Right ventricle myocardium superior (tissue), 1 donor: ENCODE measurements around the gene IL11. TPM values are rescaled to one million over a fixed set of nuclear protein-coding genes. Genes with fewer than 3 reads are reported as not detected.

Experiments
- ATAC-seq: fragments of 200-7000 bp; cut with Tn5 transposase; one replicate; pipeline ENCODE4 v1.9.1; 2020; ENCODE audit warnings: mild to moderate bottlenecking; ENCODE audit not compliant: poor library complexity
- DNase-seq: peaks from one replicate; pipeline ENCODE4 v3.0.0-alpha.2; 2020
- intact Hi-C: fragments of 100-400 bp; cut with DNase I; formaldehyde crosslinking; loops from one replicate; pipeline ENCODE4 v1.11.2; 2022
- total RNA-seq: library from RNA; stranded (reverse); fragmentation: NEBNext Ultra II Directional; extraction: Animal tissue kit (Norgen Biotek cat#: 25700); gene quantifications from one replicate; pipeline ENCODE4 v1.2.1, GENCODE V29; 2021
- donor health status: DM: no; HTN: yes; CAD: no; lungs with severe emphysema.

IL11 gene
- total RNA-seq, 1 donor from 2014 or later: not detected

DNA sequence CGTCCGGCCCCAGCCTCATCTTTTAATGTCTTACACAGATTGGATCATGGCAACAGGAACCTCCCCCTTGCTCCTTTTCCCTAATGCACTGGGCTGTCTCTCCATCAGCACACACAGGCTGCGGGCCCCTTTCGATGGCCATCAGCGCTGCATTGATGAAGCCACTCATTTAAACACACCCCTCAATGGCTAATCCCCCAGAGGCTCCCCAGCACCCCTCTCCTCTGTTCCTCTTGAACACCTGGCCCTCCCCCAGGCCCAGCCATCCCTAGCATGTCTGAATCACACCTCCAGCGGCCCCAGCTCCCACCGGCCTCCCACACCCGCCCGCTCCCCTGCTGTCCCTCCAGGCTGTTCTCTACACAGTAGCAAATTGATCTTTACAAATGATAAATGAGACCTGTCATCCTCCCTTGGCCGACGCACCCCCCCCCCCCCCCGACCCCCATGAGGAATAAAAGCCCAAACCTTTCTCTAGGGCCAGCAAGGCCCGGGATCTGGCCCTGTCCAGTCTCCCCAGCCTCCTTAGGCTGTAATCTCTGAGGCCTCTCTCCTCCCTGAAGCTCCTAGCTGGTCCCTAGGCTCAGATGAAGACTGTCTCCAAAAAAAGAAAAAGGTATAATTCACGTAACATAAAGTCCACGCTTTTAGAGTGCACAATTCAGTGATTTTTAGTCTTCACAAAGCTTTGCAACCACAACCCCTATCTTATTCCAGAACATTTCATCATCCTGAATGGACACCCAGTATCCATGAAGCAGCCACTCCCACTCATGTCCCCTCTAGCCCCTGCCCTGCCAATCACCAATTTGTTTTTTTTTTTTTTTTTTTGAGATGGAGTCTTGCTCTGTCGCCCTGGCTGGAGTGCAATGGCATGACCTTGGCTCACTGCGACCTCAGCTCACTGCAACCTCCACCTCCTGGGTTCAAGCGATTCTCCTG, 22.8 kb upstream of the IL11 start:
- intact Hi-C loops: no loop called here
- no peak for ATAC-seq
- no peak for DNase-seq

GRCh38 chr19:55391702-55392615, 21.7 kb upstream of the IL11 start:
- DNase-seq (no peak), ATAC-seq (no peak)
- intact Hi-C loops: no loop called here

GRCh38 chr19:55391191-55391670, 21.0 kb upstream of the IL11 start:
- intact Hi-C loops: no loop called here
- no peak for DNase-seq
- no peak for ATAC-seq

GRCh38 chr19:55390461-55390880, 20.2 kb upstream of the IL11 start:
- DNase-seq (no peak), ATAC-seq (no peak)
- intact Hi-C loops: no loop called here

GRCh38 chr19:55389386-55390317, 19.4 kb upstream of the IL11 start:
- intact Hi-C loops: no loop called here

GRCh38 chr19:55387736-55388497, 17.7 kb upstream of the IL11 start:
- no peak for DNase-seq
- intact Hi-C loops: no loop called here

More at GRCh38 chr19:55389386-55390317, 19.4 kb upstream of the IL11 start:
- no peak for ATAC-seq
- DNase-seq: no peak

GRCh38 chr19:55386493-55386971, 16.3 kb upstream of the IL11 start:
- intact Hi-C loops: no loop called here
- ATAC-seq (no peak), DNase-seq (no peak)

More at GRCh38 chr19:55387736-55388497, 17.7 kb upstream of the IL11 start:
- no peak for ATAC-seq

- intact Hi-C loops: loop anchor here (2.0 kb wide), 1 partner anchor 47 kb away; the partner anchor contains the start of gene KMT5C
- ATAC-seq: peak; percentile 93
- peak; percentile 98 for DNase-seq
Measured at GRCh38 chr19:55385724-55386492, 15.6 kb upstream of the IL11 start, which contains the start of gene RPL28. TSS of gene RPL28 (plus strand) at chr19:55385932. CDS start at chr19:55386358, 426 bp downstream.

DNA sequence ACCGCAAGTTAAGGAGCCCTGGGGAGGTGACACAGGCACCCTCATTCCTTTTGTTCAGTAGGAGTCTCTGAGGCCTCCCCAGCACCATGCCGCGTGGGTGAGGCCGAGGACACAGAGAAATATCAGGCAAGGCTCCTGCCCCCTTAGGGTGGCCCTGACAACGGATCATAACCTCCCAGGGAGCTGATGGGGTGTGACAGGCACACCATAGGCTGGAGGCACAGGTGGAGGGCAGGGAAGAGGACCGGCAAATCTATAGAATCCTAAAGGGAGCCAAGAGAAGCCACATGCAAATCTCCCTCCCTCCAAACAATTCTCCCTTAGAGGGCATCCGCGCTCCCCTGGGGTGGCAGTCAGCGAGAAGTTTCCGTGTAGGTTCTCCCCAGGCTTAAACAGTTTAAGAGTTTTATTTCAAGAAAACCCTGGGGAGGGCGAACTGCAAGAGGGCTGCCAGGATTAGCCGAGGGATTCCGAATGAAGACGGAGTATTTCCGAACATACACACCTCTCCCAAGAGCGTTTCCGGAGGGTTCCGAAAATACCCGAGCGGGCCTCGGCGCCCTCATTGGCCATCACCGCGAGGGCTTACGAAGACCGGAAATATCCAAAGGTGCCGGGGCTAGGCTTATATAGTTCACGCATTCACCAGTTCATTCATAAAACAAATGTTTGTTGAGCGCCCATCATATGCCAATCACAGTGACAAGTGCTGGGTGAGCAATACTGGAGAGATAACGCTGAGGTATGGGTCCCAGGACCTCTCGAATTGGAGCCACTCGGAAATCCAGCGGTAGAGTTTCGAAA, 14.9 kb upstream of the IL11 start:
- ATAC-seq (peak; percentile 93), DNase-seq (peak; percentile 99)
- intact Hi-C loops: loop anchor here (2.0 to 5.0 kb wide), 2 partner anchors 46 to 83 kb away; partner anchors contain the start of gene KMT5C

DNA sequence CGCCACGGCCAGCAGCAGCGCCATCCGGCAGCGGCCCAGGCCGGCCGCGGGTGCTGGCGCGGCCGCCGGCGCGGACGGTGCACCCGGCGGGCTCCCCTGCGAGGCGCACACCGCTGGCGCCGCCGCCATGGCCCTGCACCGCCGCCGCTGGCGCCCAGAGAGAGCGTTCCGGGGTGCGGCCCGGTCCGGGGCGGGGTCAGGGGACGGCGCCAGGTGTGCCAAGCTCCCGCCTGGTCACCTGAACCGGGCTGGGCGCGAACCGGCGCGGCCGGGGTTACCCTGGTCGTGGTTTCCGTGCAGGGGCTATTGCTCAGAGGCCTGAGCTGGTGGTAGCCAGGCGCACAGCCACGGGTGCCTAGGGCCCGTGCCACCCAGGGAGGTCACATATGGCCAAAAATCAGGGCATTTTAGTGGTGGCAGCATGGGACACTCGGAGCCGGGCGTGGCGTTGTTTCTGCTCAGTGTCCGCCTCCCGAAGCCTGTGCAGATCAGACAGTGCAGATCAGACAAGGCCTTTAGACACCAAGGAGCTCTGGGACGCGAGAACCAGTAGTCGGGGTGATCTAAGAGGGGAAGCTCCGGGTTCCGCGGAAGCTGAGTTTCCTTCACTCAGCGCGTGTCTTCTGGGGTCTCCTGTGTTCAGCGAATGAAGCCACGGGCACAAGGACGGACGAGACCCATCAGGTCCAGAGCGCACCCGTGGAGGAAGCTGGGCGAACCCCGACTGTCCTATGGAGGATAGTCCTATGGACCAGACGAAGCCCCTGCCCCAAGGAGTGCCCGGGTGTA, 14.1 kb upstream of the IL11 start, which contains the start of gene TMEM238:
Gene TMEM238 (minus strand): TSS at position 162 of the 789 bp plus-strand sequence. CDS start 33 bp downstream, at position 129.
- ATAC-seq (no peak), DNase-seq (peak; percentile 52)
- intact Hi-C loops: loop anchor here (2.0 to 5.0 kb wide), 2 partner anchors 46 to 82 kb away; partner anchors contain the start of gene KMT5C

GRCh38 chr19:55383279-55384130, 13.2 kb upstream of the IL11 start:
- DNase-seq (peak; percentile 76), ATAC-seq (no peak)
- intact Hi-C loops: loop anchor here (2.0 to 5.0 kb wide), 2 partner anchors 45 to 81 kb away; partner anchors contain the start of gene KMT5C

DNA sequence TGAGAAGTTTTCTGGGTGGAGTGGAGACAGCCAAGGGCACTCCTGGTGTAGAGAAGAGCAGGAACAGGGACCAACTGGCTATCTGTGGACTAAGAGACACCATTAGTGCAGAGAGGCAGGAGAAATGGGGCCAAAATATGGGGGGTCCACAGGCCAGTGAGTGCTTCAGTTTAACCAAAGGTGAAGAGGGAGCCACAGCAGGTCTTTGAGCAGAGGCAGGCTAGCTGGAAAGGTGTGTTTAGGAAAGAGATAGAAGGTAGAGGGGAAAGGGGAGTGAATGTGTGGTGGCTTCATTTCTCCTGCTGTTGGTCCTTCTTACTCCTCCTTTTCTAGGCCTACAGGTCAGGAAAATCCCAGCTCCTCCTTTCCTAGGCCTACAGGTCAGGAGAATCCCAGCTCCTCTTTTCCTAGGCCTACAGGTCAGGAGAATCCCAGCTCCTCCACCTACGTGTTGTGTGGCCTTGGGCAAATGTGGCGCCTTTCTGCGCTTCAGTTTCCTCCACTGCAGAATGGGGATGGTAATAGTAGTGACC, 12.3 kb upstream of the IL11 start:
- ATAC-seq: no peak
- intact Hi-C loops: loop anchor here (5.0 kb wide), 1 partner anchor 80 kb away; no protein-coding TSS in a partner anchor
- DNase-seq: no peak

GRCh38 chr19:55382013-55382412, 11.8 kb upstream of the IL11 start:
- ATAC-seq: no peak
- no peak for DNase-seq
- intact Hi-C loops: loop anchor here (5.0 kb wide), 1 partner anchor 80 kb away; no protein-coding TSS in a partner anchor
